ENCODE data around the gene LDHB. TPM values are rescaled to one million over a fixed set of nuclear protein-coding genes. Genes with fewer than 3 reads are reported as not detected.

Gene LDHB
- 480 to 532 TPM (median 532 TPM) in 3 replicates for total RNA-seq
- long read RNA-seq, transcript LDHB-201 (8 exons, 1,303 nt): major isoform, 382 of 455 reads
- long read RNA-seq, partial matches to known transcripts: 7 of 455 reads
- long read RNA-seq, other reads (novel, unspliced or antisense): 62 of 455 reads

- Mint-ChIP-seq H3K9me3 (ENCODE audit: low read depth) (no peaks in the 10 kb centered on the region), H3K27me3 (ENCODE audit: low read depth) (no peaks in the 10 kb centered on the region), H3K4me3 (ENCODE audit: unreplicated experiment) (peak within 1 kb of the TSS; percentile 98), H3K36me3 (ENCODE audit: low read depth) (peaks cover 12% of the 10 kb centered on the region), H3K4me1 (ENCODE audit: low read depth) (peaks cover 38% of the 10 kb centered on the region), H3K27ac (ENCODE audit: unreplicated experiment) (peak within 1 kb of the TSS; percentile 98)
- peak; percentile 97 for DNase-seq (ENCODE audit: low spot score)
- no peak for TF ChIP-seq CTCF (IDR thresholded peaks at IDR 0.05)
Observed at GRCh38 chr12:21657326-21658077, at the start of gene LDHB. Gene LDHB (minus strand): TSS chr12:21657842. CDS start chr12:21654671, 3,171 bp downstream.

GRCh38 chr12:21704847-21705246, 47.2 kb upstream of the LDHB start:
- TF ChIP-seq CTCF (IDR thresholded peaks at IDR 0.05): no peak
- H3K27ac Mint-ChIP-seq (ENCODE audit: unreplicated experiment): no peak overlapping the region
- no peak overlapping the region for H3K4me3 Mint-ChIP-seq (ENCODE audit: unreplicated experiment)
- H3K36me3 Mint-ChIP-seq (ENCODE audit: low read depth): peaks cover 2% of the 10 kb centered on the region
- no peak for DNase-seq (ENCODE audit: low spot score)
- H3K9me3 Mint-ChIP-seq (ENCODE audit: low read depth): peaks cover 3% of the 10 kb centered on the region
- no peaks in the 10 kb centered on the region for H3K4me1 Mint-ChIP-seq (ENCODE audit: low read depth)
- no peaks in the 10 kb centered on the region for H3K27me3 Mint-ChIP-seq (ENCODE audit: low read depth)

- peaks cover 3% of the 10 kb centered on the region for H3K9me3 Mint-ChIP-seq (ENCODE audit: low read depth)
- no peak overlapping the region for H3K27ac Mint-ChIP-seq (ENCODE audit: unreplicated experiment)
- no peak for TF ChIP-seq CTCF (IDR thresholded peaks at IDR 0.05)
- no peaks in the 10 kb centered on the region for H3K36me3 Mint-ChIP-seq (ENCODE audit: low read depth)
- DNase-seq (ENCODE audit: low spot score): no peak
- H3K4me3 Mint-ChIP-seq (ENCODE audit: unreplicated experiment): no peak overlapping the region
- no peaks in the 10 kb centered on the region for H3K27me3 Mint-ChIP-seq (ENCODE audit: low read depth)
- H3K4me1 Mint-ChIP-seq (ENCODE audit: low read depth): peaks cover 37% of the 10 kb centered on the region
Observed at GRCh38 chr12:21699851-21700250, 42.2 kb upstream of the LDHB start.

GRCh38 chr12:21697904-21698630, 40.4 kb upstream of the LDHB start:
- H3K9me3 Mint-ChIP-seq (ENCODE audit: low read depth): peaks cover 6% of the 10 kb centered on the region
- H3K36me3 Mint-ChIP-seq (ENCODE audit: low read depth): no peaks in the 10 kb centered on the region
- H3K27ac Mint-ChIP-seq (ENCODE audit: unreplicated experiment): peak overlapping the region; percentile 30
- no peak for DNase-seq (ENCODE audit: low spot score)
- H3K4me3 Mint-ChIP-seq (ENCODE audit: unreplicated experiment): peak overlapping the region; percentile 52
- TF ChIP-seq CTCF (IDR thresholded peaks at IDR 0.05): peak; percentile 99
- H3K4me1 Mint-ChIP-seq (ENCODE audit: low read depth): peaks cover 42% of the 10 kb centered on the region
- no peaks in the 10 kb centered on the region for H3K27me3 Mint-ChIP-seq (ENCODE audit: low read depth)

- Mint-ChIP-seq H3K27ac (ENCODE audit: unreplicated experiment) (peak overlapping the region; percentile 91), H3K4me1 (ENCODE audit: low read depth) (peaks cover 42% of the 10 kb centered on the region), H3K27me3 (ENCODE audit: low read depth) (no peaks in the 10 kb centered on the region)
Observed at GRCh38 chr12:21696625-21697024, 39.0 kb upstream of the LDHB start.

More at GRCh38 chr12:21696625-21697024, 39.0 kb upstream of the LDHB start:
- TF ChIP-seq CTCF (IDR thresholded peaks at IDR 0.05): no peak
- H3K9me3 Mint-ChIP-seq (ENCODE audit: low read depth): peaks cover 16% of the 10 kb centered on the region
- no peak for DNase-seq (ENCODE audit: low spot score)
- no peak overlapping the region for H3K4me3 Mint-ChIP-seq (ENCODE audit: unreplicated experiment)
- H3K36me3 Mint-ChIP-seq (ENCODE audit: low read depth): no peaks in the 10 kb centered on the region
